Thyroid gland (tissue), 4 donors: ENCODE data around the gene C20orf202.

Experiments
- CTCF ChIP-seq, 6 experiments: fragments of 200-600 bp in 3 of 6; fragments of 450-650 bp in 3 of 6; sonication (generic) in 3 of 6; IDR thresholded peaks; one replicate each; pipeline ENCODE4 v1.5.1; 2016 to 2019; ENCODE audit warnings: antibody characterized with exemption in 6 of 6, mild to moderate bottlenecking in 2 of 6, inconsistent platforms in 1 of 6, moderate library complexity in 1 of 6
- POLR2A ChIP-seq, 2 donors: fragments of 450-650 bp; IDR thresholded peaks; one replicate each; pipeline ENCODE4 v1.6.1; 2017; ENCODE audit warnings: antibody characterized with exemption in 2 of 2, mild to moderate bottlenecking in 2 of 2, moderate library complexity in 1 of 2

GRCh38 chr20:1240549-1240948 is 37.3 kb downstream of the C20orf202 start:
- TF ChIP-seq CTCF (IDR thresholded peaks at IDR 0.05), result no peak
- TF ChIP-seq POLR2A (IDR thresholded peaks at IDR 0.05), result no peak
